Osteoblast (primary cell): ENCODE results near the gene ADGRV1. TPM values are rescaled to one million over a fixed set of nuclear protein-coding genes. Genes with fewer than 3 reads are reported as not detected.

Experiments used
- DNase-seq: peaks from one replicate; pipeline ENCODE4 v3.0.0; 2011; ENCODE audit warnings: low spot score, mixed read lengths; ENCODE audit not compliant: insufficient read length; ENCODE audit errors: missing footprints
- H2AFZ ChIP-seq: 2 replicates; pipeline ENCODE4 v1.6.0; 2011; ENCODE audit warnings: mild to moderate bottlenecking, low read length
- H3K27ac ChIP-seq: 2 replicates; pipeline ENCODE4 v1.5.1; 2011; ENCODE audit warnings: mild to moderate bottlenecking, low read depth, low read length, moderate library complexity
- H3K27me3 ChIP-seq: 2 replicates; pipeline ENCODE4 v1.6.0; 2012; ENCODE audit warnings: mild to moderate bottlenecking, control low read depth, inconsistent platforms, low read length, moderate library complexity; ENCODE audit not compliant: insufficient read depth
- H3K36me3 ChIP-seq: 2 replicates; pipeline ENCODE4 v1.5.1; 2011; ENCODE audit warnings: mild to moderate bottlenecking, low read length, control low read depth, moderate library complexity; ENCODE audit not compliant: insufficient read depth
- H3K4me1 ChIP-seq: 2 replicates; pipeline ENCODE4 v1.5.1; 2011; ENCODE audit warnings: mild to moderate bottlenecking, low read length, control low read depth, moderate library complexity; ENCODE audit not compliant: insufficient read depth
- H3K4me2 ChIP-seq: 2 replicates; pipeline ENCODE4 v1.6.0; 2011; ENCODE audit warnings: mild to moderate bottlenecking, low read length; ENCODE audit not compliant: insufficient read depth
- H3K4me3 ChIP-seq: fragments of 200-600 bp; sonication (generic); 3 replicates; pipeline ENCODE4 v1.5.1; 2012; ENCODE audit warnings: mild to moderate bottlenecking, low read length, inconsistent platforms; ENCODE audit not compliant: insufficient read depth
- H3K79me2 ChIP-seq: 2 replicates; pipeline ENCODE4 v1.6.0; 2012; ENCODE audit warnings: mild to moderate bottlenecking, low read length, control low read depth, inconsistent platforms; ENCODE audit not compliant: insufficient read depth
- H3K9me3 ChIP-seq: 2 replicates; pipeline ENCODE4 v1.5.1; 2011; ENCODE audit warnings: low read depth, low read length, control low read depth
- H4K20me1 ChIP-seq: 2 replicates; pipeline ENCODE4 v1.6.0; 2012; ENCODE audit warnings: mild to moderate bottlenecking, low read length, control low read depth; ENCODE audit not compliant: insufficient read depth
- total RNA-seq: library from RNA; depleted of rRNA; stranded (reverse); fragments of >200 nt; gene quantifications from 2 replicates; pipeline ENCODE4 v1.2.3, GENCODE V29; 2012
- TF ChIP-seq, protein P1 (sequence below): IDR thresholded peaks from 2 replicates; pipeline ENCODE4 v1.5.1; 2011; ENCODE audit warnings: mild to moderate bottlenecking, low read depth, low read length, moderate library complexity; ENCODE audit errors: extremely low read depth

The ADGRV1 gene
- total RNA-seq, 1 donor = under 0.01 TPM

DNA sequence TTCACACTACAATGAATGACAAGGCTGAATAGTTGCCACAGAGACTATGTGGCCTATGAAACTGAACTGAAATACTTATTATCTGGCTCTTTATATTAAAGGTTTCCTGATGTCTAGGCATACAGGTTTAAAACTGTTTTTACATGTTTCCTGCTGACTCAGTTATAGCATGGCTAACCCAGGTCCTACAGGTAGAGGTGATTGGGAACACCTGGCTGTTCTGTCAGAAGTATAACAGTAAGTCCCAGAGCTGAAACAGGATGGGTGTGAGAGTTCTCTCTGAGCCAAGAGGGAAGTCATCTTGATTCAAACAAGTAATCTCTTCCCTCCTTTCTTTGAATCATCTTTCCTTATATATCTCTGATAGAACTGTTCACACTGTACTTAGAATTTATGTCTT, 4.9 kb upstream of the ADGRV1 start:
- H3K9me3 ChIP-seq = no peaks in the 10 kb centered on the region
- no peaks in the 10 kb centered on the region for H3K4me1 ChIP-seq
- H3K27ac ChIP-seq = no peak overlapping the region
- H3K4me2 ChIP-seq = no peak overlapping the region
- no peaks in the 10 kb centered on the region for H3K36me3 ChIP-seq
- H3K4me3 ChIP-seq = no peak overlapping the region
- no peak for DNase-seq
- H3K79me2 ChIP-seq = no peaks in the 10 kb centered on the region
- TF ChIP-seq, protein P1, sequence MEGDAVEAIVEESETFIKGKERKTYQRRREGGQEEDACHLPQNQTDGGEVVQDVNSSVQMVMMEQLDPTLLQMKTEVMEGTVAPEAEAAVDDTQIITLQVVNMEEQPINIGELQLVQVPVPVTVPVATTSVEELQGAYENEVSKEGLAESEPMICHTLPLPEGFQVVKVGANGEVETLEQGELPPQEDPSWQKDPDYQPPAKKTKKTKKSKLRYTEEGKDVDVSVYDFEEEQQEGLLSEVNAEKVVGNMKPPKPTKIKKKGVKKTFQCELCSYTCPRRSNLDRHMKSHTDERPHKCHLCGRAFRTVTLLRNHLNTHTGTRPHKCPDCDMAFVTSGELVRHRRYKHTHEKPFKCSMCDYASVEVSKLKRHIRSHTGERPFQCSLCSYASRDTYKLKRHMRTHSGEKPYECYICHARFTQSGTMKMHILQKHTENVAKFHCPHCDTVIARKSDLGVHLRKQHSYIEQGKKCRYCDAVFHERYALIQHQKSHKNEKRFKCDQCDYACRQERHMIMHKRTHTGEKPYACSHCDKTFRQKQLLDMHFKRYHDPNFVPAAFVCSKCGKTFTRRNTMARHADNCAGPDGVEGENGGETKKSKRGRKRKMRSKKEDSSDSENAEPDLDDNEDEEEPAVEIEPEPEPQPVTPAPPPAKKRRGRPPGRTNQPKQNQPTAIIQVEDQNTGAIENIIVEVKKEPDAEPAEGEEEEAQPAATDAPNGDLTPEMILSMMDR = no peak
- H2AFZ ChIP-seq = no peak overlapping the region
- peaks cover 36% of the 10 kb centered on the region for H3K27me3 ChIP-seq
- H4K20me1 ChIP-seq = no peaks in the 10 kb centered on the region

DNA sequence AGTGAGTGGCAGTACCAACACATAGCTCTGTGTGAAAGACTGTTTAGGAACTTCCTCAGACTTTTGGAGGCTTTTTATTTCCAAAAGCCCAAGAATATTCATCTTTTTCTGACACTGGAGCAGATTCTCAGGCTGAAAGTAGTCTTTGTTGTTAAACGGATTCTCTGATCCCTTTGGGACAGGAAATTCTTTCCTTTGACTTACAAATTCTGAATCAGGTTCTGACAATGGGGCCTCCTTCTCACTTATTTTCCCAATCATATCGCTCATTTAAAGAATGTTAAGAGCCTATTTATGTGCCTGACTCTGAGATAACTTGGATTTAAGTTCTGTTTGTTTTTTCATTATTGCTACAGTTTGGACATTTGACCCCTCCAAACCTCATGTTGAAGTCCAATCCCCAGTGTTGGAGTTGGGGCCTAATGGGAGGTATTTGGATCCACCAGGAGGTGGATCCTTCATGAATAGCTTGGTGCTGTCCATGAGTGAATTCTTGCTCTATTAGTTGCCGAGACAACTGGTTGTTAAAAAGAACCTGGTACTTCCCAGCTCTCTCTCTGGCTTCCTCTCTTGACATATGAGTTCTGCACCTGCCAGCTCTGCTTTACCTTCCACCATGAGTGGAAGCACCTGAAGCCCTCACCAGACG, 4.1 kb upstream of the ADGRV1 start:
- no peaks in the 10 kb centered on the region for H3K79me2 ChIP-seq
- H3K27ac ChIP-seq = no peak overlapping the region
- H3K9me3 ChIP-seq = no peaks in the 10 kb centered on the region
- H3K4me2 ChIP-seq = no peak overlapping the region
- DNase-seq = no peak
- no peaks in the 10 kb centered on the region for H3K4me1 ChIP-seq
- no peaks in the 10 kb centered on the region for H3K36me3 ChIP-seq
- no peak overlapping the region for H2AFZ ChIP-seq
- H3K4me3 ChIP-seq = no peak overlapping the region
- TF ChIP-seq, protein P1 = no peak
- no peaks in the 10 kb centered on the region for H4K20me1 ChIP-seq
- H3K27me3 ChIP-seq = peaks cover 43% of the 10 kb centered on the region

DNA sequence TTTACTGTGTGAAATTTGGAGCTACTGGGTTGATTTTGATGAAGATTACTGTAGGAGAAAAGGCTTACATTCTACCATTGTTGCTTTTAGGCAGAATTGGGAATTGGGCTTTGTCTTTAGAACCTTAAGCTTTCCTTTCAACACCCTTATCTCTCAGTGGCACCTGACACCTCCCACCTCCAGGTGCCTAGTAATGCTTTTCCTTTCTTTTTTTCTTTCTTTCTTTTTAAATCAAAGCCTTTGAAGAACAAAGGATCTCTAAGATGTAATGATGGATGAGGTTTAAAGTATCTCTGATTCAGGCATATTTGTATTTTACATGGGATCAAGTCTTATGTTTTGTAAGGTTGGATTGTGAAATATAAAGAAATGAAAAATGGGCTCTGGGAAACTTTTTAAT, 2.9 kb upstream of the ADGRV1 start:
- Histone ChIP-seq H3K27me3 (peaks cover 47% of the 10 kb centered on the region), H3K4me3 (no peak overlapping the region)

DNA sequence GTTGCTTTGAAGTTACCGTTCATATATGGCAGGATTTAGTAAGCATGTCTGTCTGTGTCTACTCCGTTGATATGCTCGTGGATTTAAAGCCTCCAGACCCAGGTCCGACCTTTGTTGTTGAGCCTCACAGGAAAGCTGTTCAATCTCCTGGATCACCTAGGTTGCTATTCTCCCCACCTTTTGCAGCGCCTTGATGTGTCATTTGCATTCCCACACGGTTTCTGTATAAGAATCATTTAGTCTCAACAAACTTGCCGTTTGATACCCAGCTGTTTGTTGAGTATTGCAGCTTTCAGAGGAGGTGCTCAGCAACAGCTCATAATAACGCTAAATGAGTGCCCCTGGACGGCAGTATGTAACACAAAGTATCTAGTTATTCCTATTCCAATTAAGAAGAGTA, 1.2 kb upstream of the ADGRV1 start:
- H3K9me3 ChIP-seq = no peaks in the 10 kb centered on the region
- no peak overlapping the region for H3K4me3 ChIP-seq
- H3K4me2 ChIP-seq = no peak overlapping the region
- peaks cover 45% of the 10 kb centered on the region for H3K27me3 ChIP-seq
- H3K79me2 ChIP-seq = no peaks in the 10 kb centered on the region
- no peaks in the 10 kb centered on the region for H3K4me1 ChIP-seq
- DNase-seq = no peak
- H2AFZ ChIP-seq = no peak overlapping the region
- H4K20me1 ChIP-seq = no peaks in the 10 kb centered on the region
- H3K36me3 ChIP-seq = no peaks in the 10 kb centered on the region
- TF ChIP-seq, protein P1 = no peak
- H3K27ac ChIP-seq = no peak overlapping the region

More for the DNA sequence above, 2.9 kb upstream of the ADGRV1 start:
- H4K20me1 ChIP-seq = no peaks in the 10 kb centered on the region
- TF ChIP-seq, protein P1 = no peak
- no peak overlapping the region for H3K27ac ChIP-seq
- H3K36me3 ChIP-seq = no peaks in the 10 kb centered on the region
- H3K4me2 ChIP-seq = no peak overlapping the region
- no peaks in the 10 kb centered on the region for H3K9me3 ChIP-seq
- no peak overlapping the region for H2AFZ ChIP-seq
- no peak for DNase-seq
- H3K4me1 ChIP-seq = no peaks in the 10 kb centered on the region
- no peaks in the 10 kb centered on the region for H3K79me2 ChIP-seq
